ENCODE measurements around the gene ACAD9. TPM values are rescaled to one million over a fixed set of nuclear protein-coding genes. Genes with fewer than 3 reads are reported as not detected.

ACAD9 gene
- total and polyA plus RNA-seq, 4 donors, result 24.9 to 59.3 (median 38.8) TPM

GRCh38 chr3:128902426-128902825 is 23.0 kb downstream of the ACAD9 start:
- WGBS, 2 donors, result 95 to 97% methylated on average over 9 of the region's 9 CpGs
- Histone ChIP-seq H3K9me3 (ENCODE audit: control insufficient read depth in 4 of 4, insufficient read depth in 3 of 4, low read length in 3 of 4) (no peaks in the 10 kb centered on the region), H3K36me3 (ENCODE audit: control insufficient read depth in 4 of 4, insufficient read depth in 4 of 4, low read length in 4 of 4) (peaks cover 36 to 66% (median 56%) of the 10 kb centered on the region in 4 donors)

GRCh38 chr3:128903501-128903900 is 24.1 kb downstream of the ACAD9 start:
- H3K36me3 ChIP-seq (ENCODE audit: control insufficient read depth in 4 of 4, insufficient read depth in 4 of 4, low read length in 4 of 4), result peaks cover 26 to 70% (median 52%) of the 10 kb centered on the region in 4 donors
- no peak for DNase-seq
- ATAC-seq (ENCODE audit: insufficient read depth, low FRiP score), result no peak
- TF ChIP-seq CTCF (IDR thresholded peaks at IDR 0.05; ENCODE audit: control extremely low read depth, extremely low read depth), result no peak
- no peak overlapping the region for H3K27ac ChIP-seq (ENCODE audit: low read depth in 1 of 2, low read length in 1 of 2)
- H3K27me3 ChIP-seq (ENCODE audit: control insufficient read depth in 3 of 3, insufficient read depth in 3 of 3, low read length in 2 of 3), result no peaks in the 10 kb centered on the region
- H3K4me3 ChIP-seq, result no peak overlapping the region
- no peaks in the 10 kb centered on the region for H3K4me1 ChIP-seq (ENCODE audit: control insufficient read depth in 5 of 5, insufficient read depth in 5 of 5, low read length in 5 of 5)
- 92 to 96% methylated on average over 12 of the region's 12 CpGs for WGBS, 2 donors
- H3K9ac ChIP-seq (ENCODE audit: insufficient read depth in 1 of 2, low read length in 2 of 2), result no peak overlapping the region
- H3K9me3 ChIP-seq (ENCODE audit: control insufficient read depth in 4 of 4, insufficient read depth in 3 of 4, low read length in 3 of 4), result no peaks in the 10 kb centered on the region

More at GRCh38 chr3:128902426-128902825, 23.0 kb downstream of the ACAD9 start:
- Histone ChIP-seq H3K4me3 (no peak overlapping the region), H3K27ac (ENCODE audit: low read depth in 1 of 2, low read length in 1 of 2) (no peak overlapping the region), H3K4me1 (ENCODE audit: control insufficient read depth in 5 of 5, insufficient read depth in 5 of 5, low read length in 5 of 5) (no peaks in the 10 kb centered on the region), H3K9ac (ENCODE audit: insufficient read depth in 1 of 2, low read length in 2 of 2) (no peak overlapping the region), H3K27me3 (ENCODE audit: control insufficient read depth in 3 of 3, insufficient read depth in 3 of 3, low read length in 2 of 3) (no peaks in the 10 kb centered on the region)
- no peak for ATAC-seq (ENCODE audit: insufficient read depth, low FRiP score)
- no peak for DNase-seq
- TF ChIP-seq CTCF (IDR thresholded peaks at IDR 0.05; ENCODE audit: control extremely low read depth, extremely low read depth), result no peak

GRCh38 chr3:128906031-128906803 is 26.8 kb downstream of the ACAD9 start:
- Histone ChIP-seq H3K36me3 (ENCODE audit: control insufficient read depth in 4 of 4, insufficient read depth in 4 of 4, low read length in 4 of 4) (peaks cover 23 to 77% (median 40%) of the 10 kb centered on the region in 4 donors), H3K4me1 (ENCODE audit: control insufficient read depth in 5 of 5, insufficient read depth in 5 of 5, low read length in 5 of 5) (no peaks in the 10 kb centered on the region), H3K9me3 (ENCODE audit: control insufficient read depth in 4 of 4, insufficient read depth in 3 of 4, low read length in 3 of 4) (no peaks in the 10 kb centered on the region), H3K4me3 (no peak overlapping the region), H3K9ac (ENCODE audit: insufficient read depth in 1 of 2, low read length in 2 of 2) (no peak overlapping the region), H3K27ac (ENCODE audit: low read depth in 1 of 2, low read length in 1 of 2) (no peak overlapping the region), H3K27me3 (ENCODE audit: control insufficient read depth in 3 of 3, insufficient read depth in 3 of 3, low read length in 2 of 3) (no peaks in the 10 kb centered on the region)
- 94 to 96% methylated on average over 25 of the region's 25 CpGs for WGBS, 2 donors
- DNase-seq (no peak), ATAC-seq (ENCODE audit: insufficient read depth, low FRiP score) (no peak)
- no peak for TF ChIP-seq CTCF (IDR thresholded peaks at IDR 0.05; ENCODE audit: control extremely low read depth, extremely low read depth)

Data from lung (tissue), 12 donors.